Activated naive CD4-positive, alpha-beta T cell treated with anti-CD3 and anti-CD28 coated beads for 36 hours (primary cell): Measurements from ENCODE around the gene COX7B2. TPM values are rescaled to one million over a fixed set of nuclear protein-coding genes. Genes with fewer than 3 reads are reported as not detected.

Experiments
- CTCF ChIA-PET: fragments of 350-600 bp; sonication (Branson Sonifier 250); formaldehyde crosslinking; loops from one replicate; lab custom pipeline; 2021; ENCODE audit warnings: antibody characterized with exemption; lab: Charles Lee
- DNase-seq: peaks from one replicate; pipeline ENCODE4 v3.0.0-alpha.2; 2020
- H3K27ac Mint-ChIP-seq: one replicate; pipeline ENCODE4 v1.8.0; 2021; ENCODE audit warnings: mild to moderate bottlenecking, mixed read lengths
- H3K27me3 Mint-ChIP-seq: one replicate; pipeline ENCODE4 v1.8.0; 2021; ENCODE audit warnings: low read depth, mixed read lengths
- H3K36me3 Mint-ChIP-seq: one replicate; pipeline ENCODE4 v1.8.0; 2021; ENCODE audit warnings: low read depth, mixed read lengths
- H3K4me1 Mint-ChIP-seq: one replicate; pipeline ENCODE4 v1.8.0; 2021; ENCODE audit warnings: low read depth, mixed read lengths
- H3K4me3 Mint-ChIP-seq: one replicate; pipeline ENCODE4 v1.8.0; 2021; ENCODE audit warnings: mild to moderate bottlenecking, moderate library complexity, mixed read lengths
- H3K9me3 Mint-ChIP-seq: one replicate; pipeline ENCODE4 v1.8.0; 2021; ENCODE audit warnings: mixed read lengths
- intact Hi-C: fragments of 100-400 bp; cut with micrococcal nuclease; formaldehyde crosslinking; loops from one replicate; pipeline ENCODE4 v1.15.1; 2023
- total RNA-seq, 2 experiments: library from RNA; stranded (reverse); gene quantifications; one replicate each; pipeline ENCODE4 v1.2.3, GENCODE V29; 2021

COX7B2 gene
- total RNA-seq, 2 experiments from 2014 or later = not detected

DNA sequence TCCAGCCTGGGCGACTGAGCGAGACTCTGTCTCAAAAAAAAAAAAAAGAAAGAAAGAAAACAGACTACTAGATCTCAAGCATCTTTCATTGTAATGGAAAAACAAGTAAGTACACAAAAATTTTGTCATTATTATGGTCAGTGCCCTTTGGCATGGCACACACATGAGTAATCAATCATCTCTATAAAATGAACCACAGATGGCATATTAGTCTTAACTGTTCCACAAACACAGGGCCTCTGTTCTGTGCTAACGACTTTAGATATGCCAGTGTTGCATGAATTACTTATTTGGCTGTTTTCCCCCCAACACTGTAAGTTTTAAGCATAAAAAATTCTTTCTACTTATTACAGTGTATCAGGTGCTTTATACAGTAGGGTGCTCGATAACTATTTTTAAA lies 90.4 kb downstream of the COX7B2 start:
- Mint-ChIP-seq H3K27ac (no peak overlapping the region), H3K27me3 (no peaks in the 10 kb centered on the region), H3K36me3 (no peaks in the 10 kb centered on the region), H3K4me1 (no peaks in the 10 kb centered on the region), H3K4me3 (no peak overlapping the region), H3K9me3 (no peaks in the 10 kb centered on the region)
- intact Hi-C loops = no loop called here
- CTCF ChIA-PET = no interaction called here
- no peak for DNase-seq

DNA sequence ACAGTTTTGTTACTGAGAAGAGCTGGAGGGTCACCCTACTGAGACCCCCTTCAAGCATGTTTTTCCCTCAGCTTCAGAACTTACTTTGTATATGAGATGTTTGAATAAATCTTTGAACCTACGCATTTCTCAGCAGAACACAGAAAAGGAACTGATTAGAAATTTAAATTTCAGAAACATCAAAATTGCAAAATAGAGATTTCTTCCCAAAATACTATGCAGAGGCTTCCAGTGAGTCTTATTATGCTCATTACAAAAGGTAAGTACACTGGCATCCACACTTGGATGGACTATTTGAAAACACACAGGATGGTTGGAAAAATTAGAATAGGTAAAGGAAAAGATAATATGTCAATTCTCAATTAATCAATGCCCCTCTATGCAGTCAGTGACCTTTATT lies 91.2 kb downstream of the COX7B2 start:
- Mint-ChIP-seq H3K36me3 (no peaks in the 10 kb centered on the region), H3K4me1 (no peaks in the 10 kb centered on the region)

DNA sequence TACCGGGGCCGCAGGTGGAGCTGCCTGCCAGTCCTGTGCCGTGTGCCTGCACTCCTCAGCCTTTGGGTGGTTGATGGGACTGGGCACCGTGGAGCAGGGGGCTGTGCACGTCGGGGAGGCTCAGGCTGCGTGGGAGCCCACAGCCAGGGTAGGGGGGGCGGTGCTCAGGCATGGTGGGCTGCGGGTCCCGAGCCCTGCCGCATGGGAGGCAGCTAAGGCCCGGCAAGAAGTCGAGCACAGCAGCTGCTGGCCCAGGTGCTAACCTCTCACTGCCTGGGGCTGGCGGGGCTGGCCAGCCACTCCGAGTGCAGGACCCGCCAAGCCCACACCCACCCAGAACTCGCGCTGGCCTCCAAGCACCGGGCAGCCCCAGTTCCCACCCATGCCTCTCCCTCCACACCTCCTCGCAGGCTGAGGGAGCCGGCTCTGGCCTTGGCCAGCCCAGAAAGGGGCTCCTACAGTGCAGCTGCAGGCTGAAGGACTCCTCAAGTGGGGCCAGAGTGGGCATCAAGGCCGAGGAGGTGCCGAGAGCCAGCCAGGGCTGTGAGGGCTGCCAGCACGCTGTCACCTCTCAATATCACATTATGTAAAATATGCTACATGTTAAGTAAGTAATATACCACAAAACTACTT lies 104.1 kb downstream of the COX7B2 start:
- Mint-ChIP-seq H3K36me3 (no peaks in the 10 kb centered on the region), H3K4me1 (no peaks in the 10 kb centered on the region), H3K27me3 (no peaks in the 10 kb centered on the region), H3K4me3 (no peak overlapping the region), H3K27ac (no peak overlapping the region), H3K9me3 (no peaks in the 10 kb centered on the region)
- intact Hi-C loops = no loop called here
- CTCF ChIA-PET = no interaction called here
- DNase-seq = no peak

More for the DNA sequence above, 91.2 kb downstream of the COX7B2 start:
- no peaks in the 10 kb centered on the region for H3K27me3 Mint-ChIP-seq
- DNase-seq = no peak
- intact Hi-C loops = no loop called here
- CTCF ChIA-PET = no interaction called here
- no peak overlapping the region for H3K27ac Mint-ChIP-seq
- H3K4me3 Mint-ChIP-seq = no peak overlapping the region
- no peaks in the 10 kb centered on the region for H3K9me3 Mint-ChIP-seq

DNA sequence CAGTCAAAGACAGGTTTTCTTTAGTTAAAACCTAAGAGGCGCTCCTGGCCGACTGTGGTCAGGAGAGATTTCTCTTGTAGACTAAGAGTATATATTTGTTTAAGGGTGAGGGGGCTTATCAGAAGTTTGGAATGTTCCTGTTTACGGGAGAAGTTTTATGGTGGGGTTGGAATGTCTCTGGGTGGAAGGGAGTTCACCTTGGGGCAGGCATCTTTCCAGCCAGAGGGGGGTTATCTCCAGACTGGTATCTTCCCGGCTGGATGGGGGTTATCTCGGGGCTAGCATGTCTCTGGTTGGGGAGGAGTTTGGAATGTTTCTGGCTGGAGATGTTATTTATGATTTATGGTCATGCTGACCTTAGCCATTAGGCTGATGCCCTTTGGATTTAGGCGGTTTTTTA lies 116.0 kb downstream of the COX7B2 start:
- intact Hi-C loops = no loop called here

DNA sequence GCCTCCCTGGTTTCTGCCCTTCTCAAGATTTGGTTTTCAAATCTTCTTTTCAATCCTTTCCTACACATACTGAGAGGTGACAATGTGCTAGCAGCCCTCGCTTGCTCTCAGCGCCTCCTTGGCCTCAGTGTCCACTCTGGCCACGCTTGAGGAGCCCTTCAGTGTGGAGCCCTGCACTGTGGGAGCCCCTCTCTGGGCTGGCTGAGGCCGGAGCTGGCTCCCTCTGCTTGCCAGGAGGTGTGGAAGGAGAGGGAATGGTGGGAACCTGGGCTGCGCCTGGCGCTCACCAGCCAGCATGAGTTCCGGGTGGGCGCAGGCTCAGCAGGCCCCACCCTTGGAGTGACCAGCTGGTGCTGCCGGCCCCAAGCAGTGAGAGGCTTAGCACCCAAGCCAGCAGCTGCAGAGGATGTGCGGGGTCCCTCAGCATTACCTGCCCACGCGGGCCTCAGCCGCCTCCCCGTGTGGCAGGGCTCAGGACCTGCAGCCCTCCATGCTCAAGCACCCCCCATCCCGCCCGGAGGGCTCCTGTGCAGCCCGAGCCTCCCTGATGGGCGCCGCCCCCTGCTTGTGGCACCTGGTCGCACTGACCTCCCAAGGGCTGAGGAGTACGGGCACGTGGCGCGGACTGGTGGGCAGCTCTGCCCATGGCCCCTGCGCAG lies 127.5 kb downstream of the COX7B2 start:
- H3K9me3 Mint-ChIP-seq = peaks cover 2% of the 10 kb centered on the region
- intact Hi-C loops = no loop called here
- no peak overlapping the region for H3K4me3 Mint-ChIP-seq
- H3K36me3 Mint-ChIP-seq = no peaks in the 10 kb centered on the region
- CTCF ChIA-PET = no interaction called here
- no peaks in the 10 kb centered on the region for H3K4me1 Mint-ChIP-seq
- H3K27me3 Mint-ChIP-seq = no peaks in the 10 kb centered on the region
- no peak for DNase-seq
- no peak overlapping the region for H3K27ac Mint-ChIP-seq

More for the DNA sequence above, 116.0 kb downstream of the COX7B2 start:
- Mint-ChIP-seq H3K27ac (no peak overlapping the region), H3K9me3 (no peaks in the 10 kb centered on the region), H3K4me3 (no peak overlapping the region), H3K4me1 (no peaks in the 10 kb centered on the region), H3K27me3 (no peaks in the 10 kb centered on the region), H3K36me3 (no peaks in the 10 kb centered on the region)
- DNase-seq = no peak
- CTCF ChIA-PET = no interaction called here

DNA sequence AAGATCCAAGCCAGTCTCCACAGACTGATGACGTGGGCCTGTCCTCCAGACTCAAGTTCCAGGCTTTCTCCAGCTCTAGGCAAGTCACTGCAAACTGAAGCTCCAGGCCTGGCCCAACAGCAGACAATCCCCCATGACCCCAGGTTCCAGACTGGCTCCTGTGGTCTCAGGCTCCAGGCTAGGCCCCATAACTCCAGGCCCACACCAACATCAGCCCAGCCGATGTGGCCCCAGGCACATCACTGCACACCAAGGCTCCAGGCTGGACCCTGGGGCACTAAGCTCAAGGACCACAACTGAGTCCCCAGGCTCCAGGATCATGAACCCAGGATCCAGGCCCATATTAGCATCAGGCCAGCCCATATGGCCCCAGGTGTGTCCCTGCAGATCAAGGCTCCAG lies 143.6 kb downstream of the COX7B2 start:
- no peak overlapping the region for H3K27ac Mint-ChIP-seq
- DNase-seq = no peak
- no peak overlapping the region for H3K4me3 Mint-ChIP-seq
- H3K27me3 Mint-ChIP-seq = no peaks in the 10 kb centered on the region
- H3K36me3 Mint-ChIP-seq = no peaks in the 10 kb centered on the region
- no peaks in the 10 kb centered on the region for H3K4me1 Mint-ChIP-seq
- CTCF ChIA-PET = no interaction called here
- H3K9me3 Mint-ChIP-seq = no peaks in the 10 kb centered on the region
- intact Hi-C loops = no loop called here

DNA sequence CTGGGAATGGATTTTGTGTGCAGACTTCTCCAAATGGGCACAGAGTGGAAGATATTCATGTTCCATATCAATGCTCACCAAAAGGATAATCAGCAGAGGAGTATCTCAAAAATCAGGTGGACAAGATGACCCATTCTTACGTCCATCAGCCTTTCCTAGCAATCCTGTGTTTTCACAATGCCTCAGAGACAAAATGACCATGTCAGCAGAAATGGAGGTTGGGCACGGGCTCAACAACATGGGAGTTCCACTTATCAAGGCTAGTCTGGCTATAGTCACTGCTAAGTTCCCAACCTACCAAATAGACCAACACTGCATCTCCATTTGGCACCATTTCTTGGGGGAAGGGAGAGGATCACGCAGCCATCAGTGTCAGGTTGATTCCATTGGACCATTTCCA lies 179.0 kb downstream of the COX7B2 start:
- CTCF ChIA-PET = no interaction called here
- Mint-ChIP-seq H3K9me3 (peaks cover 6% of the 10 kb centered on the region), H3K4me3 (no peak overlapping the region), H3K27ac (no peak overlapping the region), H3K4me1 (no peaks in the 10 kb centered on the region), H3K27me3 (peaks cover 5% of the 10 kb centered on the region), H3K36me3 (peaks cover 2% of the 10 kb centered on the region)
- intact Hi-C loops = no loop called here
- no peak for DNase-seq

DNA sequence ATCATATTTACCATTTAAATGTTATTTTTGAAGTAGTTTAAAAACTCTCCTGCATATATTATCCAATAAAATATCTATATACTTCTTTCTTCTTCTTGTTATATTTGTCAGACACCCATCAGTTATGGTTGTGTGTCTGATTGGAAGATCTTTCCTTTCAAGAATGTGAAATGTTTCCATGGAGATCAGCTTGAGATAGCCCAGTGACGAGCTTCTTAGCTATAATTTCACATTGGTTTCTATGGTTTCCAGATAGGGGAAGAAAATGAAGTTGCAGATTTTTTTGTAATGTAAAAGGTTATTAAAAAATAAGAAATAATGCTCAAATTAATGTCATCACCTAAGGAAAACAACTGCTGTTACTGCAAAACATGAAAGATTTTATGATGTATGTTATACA lies 189.0 kb downstream of the COX7B2 start:
- intact Hi-C loops = no loop called here
- H3K4me3 Mint-ChIP-seq = no peak overlapping the region
- no peaks in the 10 kb centered on the region for H3K4me1 Mint-ChIP-seq
- peaks cover 6% of the 10 kb centered on the region for H3K9me3 Mint-ChIP-seq
- peaks cover 3% of the 10 kb centered on the region for H3K36me3 Mint-ChIP-seq
- CTCF ChIA-PET = no interaction called here
- H3K27me3 Mint-ChIP-seq = peaks cover 10% of the 10 kb centered on the region
- no peak overlapping the region for H3K27ac Mint-ChIP-seq
- DNase-seq = no peak

DNA sequence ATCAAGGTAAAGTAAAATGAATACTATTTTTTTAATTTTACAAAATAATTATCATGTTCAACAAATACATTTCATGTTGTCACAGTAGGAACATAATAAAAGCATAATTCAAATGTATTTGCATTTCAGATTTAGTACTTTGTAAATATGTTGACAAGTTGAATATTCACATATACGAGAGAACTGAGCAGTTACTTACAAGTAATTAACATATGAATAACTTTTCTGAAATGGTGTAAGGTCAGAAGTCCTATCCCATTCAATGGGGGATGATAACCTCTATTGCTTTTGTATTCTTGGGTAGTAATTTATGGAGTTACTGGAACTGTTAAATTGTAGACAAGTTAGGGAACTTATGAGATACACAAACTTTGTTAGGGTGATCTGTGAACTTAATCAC lies 191.1 kb downstream of the COX7B2 start:
- CTCF ChIA-PET = no interaction called here
- Mint-ChIP-seq H3K9me3 (peaks cover 2% of the 10 kb centered on the region), H3K27ac (no peak overlapping the region), H3K27me3 (no peaks in the 10 kb centered on the region), H3K4me3 (no peak overlapping the region), H3K36me3 (no peaks in the 10 kb centered on the region), H3K4me1 (no peaks in the 10 kb centered on the region)
- no peak for DNase-seq
- intact Hi-C loops = loop anchor here (10.0 kb wide), 1 partner anchor 63 kb away; no protein-coding TSS in a partner anchor

DNA sequence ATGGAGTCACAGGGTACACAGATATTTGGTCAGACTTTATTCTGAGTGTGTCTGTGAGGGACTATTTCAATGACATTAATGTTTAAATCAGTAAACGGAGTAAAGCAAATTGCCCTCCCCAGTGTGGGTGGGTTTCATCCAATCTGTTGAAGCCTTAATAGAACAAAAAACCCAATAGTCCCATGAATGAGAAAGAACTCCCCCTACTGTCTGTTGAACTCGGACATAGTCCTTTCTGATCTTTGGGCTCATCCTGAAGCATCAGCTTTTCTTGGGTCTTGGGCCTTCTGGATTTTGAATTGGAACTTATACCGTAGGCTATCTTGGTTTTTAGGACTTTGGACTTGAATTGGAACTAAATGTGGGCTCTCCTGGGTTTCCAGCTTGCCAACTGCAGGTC lies 193.6 kb downstream of the COX7B2 start:
- Mint-ChIP-seq H3K4me1 (no peaks in the 10 kb centered on the region), H3K9me3 (no peaks in the 10 kb centered on the region), H3K27ac (no peak overlapping the region), H3K27me3 (no peaks in the 10 kb centered on the region), H3K4me3 (no peak overlapping the region), H3K36me3 (no peaks in the 10 kb centered on the region)
- CTCF ChIA-PET = no interaction called here
- DNase-seq = no peak
- intact Hi-C loops = loop anchor here (10.0 kb wide), 1 partner anchor 61 kb away; no protein-coding TSS in a partner anchor

DNA sequence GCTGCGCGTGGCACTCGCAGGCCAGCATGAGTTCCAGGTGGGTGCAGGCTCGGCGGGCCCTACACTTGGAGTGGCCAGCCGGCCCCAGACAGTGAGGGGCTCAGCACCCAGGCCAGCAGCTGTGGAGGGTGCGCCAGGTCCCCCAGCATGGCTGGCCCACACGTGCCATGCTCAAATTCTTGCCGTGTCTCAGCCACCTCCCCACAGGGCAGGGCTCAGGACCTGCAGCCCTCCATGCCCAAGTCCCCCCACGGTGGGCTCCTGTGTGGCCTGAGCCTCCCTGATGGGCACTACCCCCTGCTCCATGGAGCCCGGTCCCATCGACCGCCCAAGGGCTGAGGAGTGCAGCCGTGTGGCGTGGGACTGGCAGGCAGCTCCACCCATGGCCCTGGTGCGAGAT lies 210.2 kb downstream of the COX7B2 start:
- no peaks in the 10 kb centered on the region for H3K9me3 Mint-ChIP-seq
- H3K27ac Mint-ChIP-seq = no peak overlapping the region
- intact Hi-C loops = no loop called here
- DNase-seq = no peak
- H3K4me3 Mint-ChIP-seq = no peak overlapping the region
- no peaks in the 10 kb centered on the region for H3K4me1 Mint-ChIP-seq
- CTCF ChIA-PET = no interaction called here
- no peaks in the 10 kb centered on the region for H3K27me3 Mint-ChIP-seq
- no peaks in the 10 kb centered on the region for H3K36me3 Mint-ChIP-seq
